GM12878 (cell line): ENCODE measurements around the gene PNMA1. TPM values are rescaled to one million over a fixed set of nuclear protein-coding genes. Genes with fewer than 3 reads are reported as not detected.

ENCODE experiments used
- ATAC-seq: fragments of 200-7000 bp; cut with Tn5 transposase; 3 replicates; pipeline ENCODE4 v1.9.1; 2020; ENCODE audit warnings: mild to moderate bottlenecking, moderate library complexity
- BruUV-seq: library from RNA; stranded (reverse); fragments of 400-500 nt; replicated peaks from 2 replicates; lab custom pipeline; 2021; lab: Mats Ljungman, UMichigan
- CTCF ChIA-PET: fragments of 300-600 bp; sonication (Branson Sonifier 250); formaldehyde crosslinking; extraction: SDS; loops from one replicate; lab custom pipeline; 2021; ENCODE audit warnings: inconsistent platforms; lab: Yijun Ruan, JAX
- POLR2A ChIA-PET: fragments of 350-600 bp; formaldehyde crosslinking; extraction: SDS; loops from one replicate; lab custom pipeline; 2021; ENCODE audit warnings: inconsistent platforms; lab: Charles Lee
- RAD21 ChIA-PET: fragments of 300-600 bp; sonication (Branson Sonifier 250); formaldehyde crosslinking; loops from one replicate; lab custom pipeline; 2023; ENCODE audit warnings: antibody characterized with exemption; ENCODE audit not compliant: unreplicated experiment; lab: Charles Lee
- SMC1A ChIA-PET: fragments of 300-600 bp; sonication (Branson Sonifier 250); formaldehyde crosslinking; loops from one replicate; lab custom pipeline; 2023; ENCODE audit not compliant: unreplicated experiment, uncharacterized antibody; lab: Charles Lee
- DNase-seq: peaks from one replicate; pipeline ENCODE4 v3.0.0-alpha.2; 2011; ENCODE audit warnings: low read depth, low spot score
- FAIRE-seq: peaks from 3 replicates; lab custom pipeline; 2011; peaks lifted over from hg19 to GRCh38; lab: Jason Lieb, UNC
- H2AFZ ChIP-seq: 2 replicates; pipeline ENCODE4 v1.6.0; 2011; ENCODE audit warnings: low read depth, low read length, control low read depth; ENCODE audit not compliant: control insufficient read depth
- H3K27ac ChIP-seq: 2 replicates; pipeline ENCODE4 v1.5.1; 2011; ENCODE audit warnings: control low read depth; ENCODE audit not compliant: control insufficient read depth, insufficient read depth
- H3K27me3 ChIP-seq, 2 experiments: replicated peaks in 1 of 2; 2 replicates each; pipeline versions ENCODE4 v1.6.0 to v1.6.1; 2011; ENCODE audit warnings: low read length in 1 of 2; ENCODE audit not compliant: control insufficient read depth in 2 of 2, insufficient read depth in 2 of 2
- H3K36me3 ChIP-seq, 2 experiments: 2 replicates each; pipeline ENCODE4 v1.5.1; 2011; ENCODE audit warnings: low read length in 1 of 2; ENCODE audit not compliant: control insufficient read depth in 2 of 2, insufficient read depth in 2 of 2
- H3K4me1 ChIP-seq: 2 replicates; pipeline ENCODE4 v1.6.1; 2011; ENCODE audit warnings: mild to moderate bottlenecking, low read length, moderate library complexity, mixed read lengths; ENCODE audit not compliant: control insufficient read depth, insufficient read depth
- H3K4me2 ChIP-seq: 2 replicates; pipeline ENCODE4 v1.6.0; 2011; ENCODE audit warnings: control low read depth; ENCODE audit not compliant: control insufficient read depth, insufficient read depth
- H3K4me3 ChIP-seq: fragments of 200-600 bp; sonication (generic); 2 replicates; pipeline ENCODE4 v1.5.1; 2016
- H3K79me2 ChIP-seq: 2 replicates; pipeline ENCODE4 v1.6.0; 2011; ENCODE audit warnings: low read length; ENCODE audit not compliant: control insufficient read depth, insufficient read depth
- H3K9ac ChIP-seq: 2 replicates; pipeline ENCODE4 v1.8.0; 2011; ENCODE audit warnings: low read length, control low read depth, mixed read lengths; ENCODE audit not compliant: control insufficient read depth, insufficient read depth
- H3K9me3 ChIP-seq: replicated peaks from 3 replicates; pipeline ENCODE4 v1.5.1; 2011; ENCODE audit warnings: mild to moderate bottlenecking, low read length; ENCODE audit not compliant: control insufficient read depth, insufficient read depth
- H4K20me1 ChIP-seq: 2 replicates; pipeline ENCODE4 v1.6.0; 2011; ENCODE audit not compliant: control insufficient read depth, insufficient read depth
- CHD4 ChIP-seq: fragments of 200-600 bp; sonication (generic); IDR thresholded peaks from 2 replicates; pipeline ENCODE4 v1.6.1; 2016; ENCODE audit warnings: mild to moderate bottlenecking
- CREM ChIP-seq: IDR thresholded peaks from 2 replicates; pipeline ENCODE4 v1.6.1; 2014; ENCODE audit warnings: antibody characterized with exemption, low read depth
- DPF2 ChIP-seq: fragments of 450-650 bp; IDR thresholded peaks from 2 replicates; pipeline ENCODE4 v1.6.1; 2017; ENCODE audit warnings: mild to moderate bottlenecking
- EED ChIP-seq: sonication (generic); IDR thresholded peaks from 2 replicates; pipeline ENCODE4 v1.6.1; 2016; ENCODE audit warnings: antibody characterized with exemption, low read depth
- ESRRA ChIP-seq: IDR thresholded peaks from 2 replicates; pipeline ENCODE4 v1.6.1; 2012; ENCODE audit warnings: mild to moderate bottlenecking, low read length, improper control_type of control experiment
- EZH2 ChIP-seq: IDR thresholded peaks from 2 replicates; pipeline ENCODE4 v1.6.1; 2012; ENCODE audit warnings: low read depth, mild to moderate bottlenecking, control low read depth, inconsistent platforms, low read length, borderline replicate concordance; ENCODE audit not compliant: control insufficient read depth
- FOXK2 ChIP-seq: fragments of 450-650 bp; IDR thresholded peaks from 2 replicates; pipeline ENCODE4 v1.6.1; 2017; ENCODE audit warnings: mild to moderate bottlenecking, moderate library complexity
- IRF4 ChIP-seq: IDR thresholded peaks from 2 replicates; pipeline ENCODE4 v1.6.1; 2011; ENCODE audit warnings: low read depth, low read length
- JUNB ChIP-seq: IDR thresholded peaks from 2 replicates; pipeline ENCODE4 v1.6.1; 2016; ENCODE audit warnings: antibody characterized with exemption, mild to moderate bottlenecking
- MEF2B ChIP-seq: fragments of 450-650 bp; IDR thresholded peaks from 2 replicates; pipeline ENCODE4 v1.6.1; 2018; ENCODE audit warnings: mild to moderate bottlenecking, moderate library complexity; ENCODE audit not compliant: partially characterized antibody, poor library complexity, severe bottlenecking
- MTA3 ChIP-seq: IDR thresholded peaks from 2 replicates; pipeline ENCODE4 v1.6.1; 2012; ENCODE audit warnings: low read length, inconsistent platforms, borderline replicate concordance
- POLR2A ChIP-seq: IDR thresholded peaks from 2 replicates; pipeline ENCODE4 v1.6.1; 2011; ENCODE audit warnings: low read depth, mild to moderate bottlenecking, low read length
- RAD21 ChIP-seq: IDR thresholded peaks from 2 replicates; pipeline ENCODE4 v1.6.1; 2011; ENCODE audit warnings: mild to moderate bottlenecking, low read depth, low read length, moderate library complexity; ENCODE audit not compliant: insufficient read depth
- SIX5 ChIP-seq: IDR thresholded peaks from 2 replicates; pipeline ENCODE4 v1.6.1; 2011; ENCODE audit warnings: mild to moderate bottlenecking, low read depth, low read length, moderate library complexity; ENCODE audit not compliant: severe bottlenecking
- SMC3 ChIP-seq: IDR thresholded peaks from 2 replicates; pipeline ENCODE4 v1.6.1; 2011; ENCODE audit warnings: low read length, improper control_type of control experiment, borderline replicate concordance
- SREBF1 ChIP-seq: IDR thresholded peaks from 2 replicates; pipeline ENCODE4 v1.6.1; 2012; ENCODE audit warnings: mild to moderate bottlenecking, low read length
- TCF12 ChIP-seq: IDR thresholded peaks from 2 replicates; pipeline ENCODE4 v1.6.1; 2011; ENCODE audit warnings: low read depth, mild to moderate bottlenecking, low read length
- TCF7 ChIP-seq: IDR thresholded peaks from 2 replicates; pipeline ENCODE4 v1.6.1; 2014; ENCODE audit warnings: antibody characterized with exemption, borderline replicate concordance
- WRNIP1 ChIP-seq: IDR thresholded peaks from 2 replicates; pipeline ENCODE4 v1.6.1; 2011; ENCODE audit warnings: low read depth, low read length, improper control_type of control experiment, borderline replicate concordance
- ZNF217 ChIP-seq: fragments of 450-650 bp; IDR thresholded peaks from 2 replicates; pipeline ENCODE4 v1.6.1; 2017; ENCODE audit warnings: antibody characterized with exemption, mild to moderate bottlenecking
- ZZZ3 ChIP-seq: IDR thresholded peaks from 2 replicates; pipeline ENCODE4 v1.6.1; 2011; ENCODE audit warnings: low read depth; ENCODE audit not compliant: control insufficient read depth, insufficient read length
- WGBS: methylation state at CpG from one replicate; pipeline ENCODE4 v1.1.6; 2016; ENCODE audit warnings: low lambda C conversion rate; ENCODE audit not compliant: insufficient replicate concordance, insufficient coverage; ENCODE audit errors: missing lambda C conversion rate; 5-methylcytosine and 5-hydroxymethylcytosine counted together
- in situ Hi-C: fragments of 300-500 bp; cut with MboI; formaldehyde crosslinking; loops from 9 replicates; pipeline ENCODE4 v1.14.3; 2018; ENCODE audit warnings: mixed read lengths
- intact Hi-C: fragments of 100-400 bp; cut with micrococcal nuclease; formaldehyde crosslinking; loops from one replicate; pipeline ENCODE4 v1.14.2; 2022; ENCODE audit not compliant: unreplicated experiment
- polyA plus RNA-seq, 11 experiments: library from polyadenylated mRNA; depleted of rRNA in 4 of 11; unstranded in 6 of 11; stranded (reverse) in 5 of 11; fragments of >200 nt; fragmentation: Nextera tagmentation in 4 of 11; fragmentation: Illumina TruSeq in 1 of 11; extraction: Ambion mirVana in 4 of 11; extraction: Trizol in 1 of 11; gene quantifications; 1 replicate in 1 of 11; 2 replicates in 10 of 11; pipeline versions ENCODE4 v1.2.1 to v1.2.3, GENCODE V29; 2011 to 2016; ENCODE audit warnings: inconsistent platforms in 2 of 11, missing spikeins in 2 of 11, low read depth in 1 of 11
- total RNA-seq, 4 experiments: library from RNA; depleted of rRNA in 3 of 4; stranded (reverse); fragments of >200 nt in 3 of 4; fragmentation: Illumina TruSeq in 1 of 4; extraction: Trizol in 1 of 4; gene quantifications; 2 replicates each; pipeline versions ENCODE4 v1.2.1 to v1.2.3, GENCODE V29; 2013 to 2021
- TF ChIP-seq, protein P1 (sequence below): fragments of 450-650 bp; IDR thresholded peaks from 2 replicates; pipeline ENCODE4 v1.6.1; 2016; ENCODE audit warnings: mild to moderate bottlenecking
- TF ChIP-seq, protein P2 (sequence below): IDR thresholded peaks from 2 replicates; pipeline ENCODE4 v1.6.1; 2011; ENCODE audit warnings: borderline replicate concordance, low read depth, mild to moderate bottlenecking, moderate library complexity, low read length; ENCODE audit not compliant: insufficient read depth, poor library complexity, severe bottlenecking
- TF ChIP-seq, protein P3 (sequence below): fragments of 450-650 bp; IDR thresholded peaks from 2 replicates; pipeline ENCODE4 v1.6.1; 2014; ENCODE audit warnings: mild to moderate bottlenecking

The PNMA1 gene
- total and polyA plus RNA-seq, 10 of the 15 experiments (the other 5 are each of a cell fraction or from before 2014, with no cell fraction given): 1.8 to 39.3 (median 11.1) TPM

DNA sequence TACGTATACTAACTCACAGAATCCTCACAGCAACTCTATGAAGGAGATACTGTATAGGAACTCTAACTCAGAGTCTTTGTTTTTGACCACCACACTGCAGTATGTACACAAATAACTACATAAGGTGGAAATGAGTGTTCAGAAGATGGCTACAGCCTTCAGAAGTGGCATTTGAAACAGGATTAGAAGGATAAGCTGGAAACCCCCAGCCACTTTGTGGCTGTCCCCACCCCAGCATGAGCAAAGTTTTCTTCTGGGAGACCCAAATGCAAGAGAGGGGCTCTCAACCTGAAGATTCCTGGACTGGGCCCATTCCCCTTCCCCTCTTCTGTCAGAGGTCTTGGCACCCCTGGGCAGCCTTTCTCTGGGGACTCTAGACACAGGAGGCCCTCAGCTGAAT, 43.2 kb upstream of the PNMA1 start:
- peak overlapping the region; percentile 83 for H3K4me3 ChIP-seq
- intact Hi-C loops (no loop called here), in situ Hi-C loops (loop anchor here (25.0 kb wide), 2 partner anchors 1505 to 1780 kb away; no protein-coding TSS in a partner anchor)
- H3K27me3 ChIP-seq: no peaks in the 10 kb centered on the region
- no peak for FAIRE-seq
- SMC1A ChIA-PET: interaction anchor here (1.0 to 15.7 kb wide), 8 partner anchors 11 to 69 kb away, joined by 3 to 214 read pairs (median 9); no protein-coding TSS in a partner anchor
- H3K9ac ChIP-seq: peak overlapping the region; percentile 91
- H4K20me1 ChIP-seq: peaks cover 16% of the 10 kb centered on the region
- no peak overlapping the region for H2AFZ ChIP-seq
- H3K27ac ChIP-seq: peak overlapping the region; percentile 100
- no peak for DNase-seq
- POLR2A ChIA-PET: interaction anchor here (0.9 to 11.4 kb wide), 5 partner anchors 13 to 72 kb away, joined by 5 to 255 read pairs (median 24); no protein-coding TSS in a partner anchor
- RAD21 ChIA-PET: interaction anchor here (1.3 to 25.6 kb wide), 6 partner anchors 14 to 67 kb away, joined by 3 to 710 read pairs (median 34); no protein-coding TSS in a partner anchor
- 0% methylated on average over 1 of the region's 1 CpG for WGBS
- ATAC-seq: no peak
- no TSS peak for BruUV-seq
- CTCF ChIA-PET: interaction anchor here (1.1 to 21.0 kb wide), 10 partner anchors 10 to 94 kb away, joined by 4 to 288 read pairs (median 15); partner anchors contain the start of gene PTGR2
- H3K79me2 ChIP-seq: peaks cover 100% of the 10 kb centered on the region
- no peaks in the 10 kb centered on the region for H3K9me3 ChIP-seq
- H3K36me3 ChIP-seq: peaks cover 0 to 9% of the 10 kb centered on the region in 2 experiments; a peak in 1 of 4 replicates
- H3K4me2 ChIP-seq: peak overlapping the region; percentile 100
- peaks cover 60% of the 10 kb centered on the region for H3K4me1 ChIP-seq
- no peak for TF ChIP-seq WRNIP1
- TF ChIP-seq SREBF1: no peak
- TF ChIP-seq FOXK2: no peak
- no peak for TF ChIP-seq DPF2
- peak; percentile 56; the same call in 1 of the 2 replicates for TF ChIP-seq TCF7
- TF ChIP-seq CHD4: no peak
- TF ChIP-seq SMC3: no peak
- 0 out of 2 replicates have a peak, but pooled peaks have one; percentile 38 for TF ChIP-seq IRF4
- peak; percentile 62 for TF ChIP-seq JUNB
- no peak for TF ChIP-seq MTA3
- TF ChIP-seq EZH2: no peak
- TF ChIP-seq ZZZ3: no peak
- no peak for TF ChIP-seq POLR2A
- TF ChIP-seq MEF2B: no peak
- no peak for TF ChIP-seq RAD21
- peak; percentile 38; the same call in 1 of the 2 replicates for TF ChIP-seq CREM
- TF ChIP-seq, protein P1, sequence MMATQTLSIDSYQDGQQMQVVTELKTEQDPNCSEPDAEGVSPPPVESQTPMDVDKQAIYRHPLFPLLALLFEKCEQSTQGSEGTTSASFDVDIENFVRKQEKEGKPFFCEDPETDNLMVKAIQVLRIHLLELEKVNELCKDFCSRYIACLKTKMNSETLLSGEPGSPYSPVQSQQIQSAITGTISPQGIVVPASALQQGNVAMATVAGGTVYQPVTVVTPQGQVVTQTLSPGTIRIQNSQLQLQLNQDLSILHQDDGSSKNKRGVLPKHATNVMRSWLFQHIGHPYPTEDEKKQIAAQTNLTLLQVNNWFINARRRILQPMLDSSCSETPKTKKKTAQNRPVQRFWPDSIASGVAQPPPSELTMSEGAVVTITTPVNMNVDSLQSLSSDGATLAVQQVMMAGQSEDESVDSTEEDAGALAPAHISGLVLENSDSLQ: no peak
- TF ChIP-seq SIX5: no peak
- peak; percentile 35; the same call in 1 of the 2 replicates for TF ChIP-seq EED
- TF ChIP-seq TCF12: no peak
- no peak for TF ChIP-seq ESRRA
- TF ChIP-seq, protein P2, sequence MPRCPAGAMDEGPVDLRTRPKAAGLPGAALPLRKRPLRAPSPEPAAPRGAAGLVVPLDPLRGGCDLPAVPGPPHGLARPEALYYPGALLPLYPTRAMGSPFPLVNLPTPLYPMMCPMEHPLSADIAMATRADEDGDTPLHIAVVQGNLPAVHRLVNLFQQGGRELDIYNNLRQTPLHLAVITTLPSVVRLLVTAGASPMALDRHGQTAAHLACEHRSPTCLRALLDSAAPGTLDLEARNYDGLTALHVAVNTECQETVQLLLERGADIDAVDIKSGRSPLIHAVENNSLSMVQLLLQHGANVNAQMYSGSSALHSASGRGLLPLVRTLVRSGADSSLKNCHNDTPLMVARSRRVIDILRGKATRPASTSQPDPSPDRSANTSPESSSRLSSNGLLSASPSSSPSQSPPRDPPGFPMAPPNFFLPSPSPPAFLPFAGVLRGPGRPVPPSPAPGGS: no peak
- TF ChIP-seq, protein P3, sequence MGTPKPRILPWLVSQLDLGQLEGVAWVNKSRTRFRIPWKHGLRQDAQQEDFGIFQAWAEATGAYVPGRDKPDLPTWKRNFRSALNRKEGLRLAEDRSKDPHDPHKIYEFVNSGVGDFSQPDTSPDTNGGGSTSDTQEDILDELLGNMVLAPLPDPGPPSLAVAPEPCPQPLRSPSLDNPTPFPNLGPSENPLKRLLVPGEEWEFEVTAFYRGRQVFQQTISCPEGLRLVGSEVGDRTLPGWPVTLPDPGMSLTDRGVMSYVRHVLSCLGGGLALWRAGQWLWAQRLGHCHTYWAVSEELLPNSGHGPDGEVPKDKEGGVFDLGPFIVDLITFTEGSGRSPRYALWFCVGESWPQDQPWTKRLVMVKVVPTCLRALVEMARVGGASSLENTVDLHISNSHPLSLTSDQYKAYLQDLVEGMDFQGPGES: no peak
- TF ChIP-seq ZNF217: no peak
